Naive thymus-derived CD8-positive, alpha-beta T cell (primary cell): ENCODE measurements around the gene PRKCH. TPM values are rescaled to one million over a fixed set of nuclear protein-coding genes. Genes with fewer than 3 reads are reported as not detected.

Source experiments
- ATAC-seq, 2 donors: fragments of 150-1000 bp; cut with Tn5 transposase in 1 of 2; sonication (Bioruptor Pico), chemical (Tn5 transposase) in 1 of 2; 1 replicate in 1 of 2; 2 replicates in 1 of 2; pipeline ENCODE4 v1.10.0; 2021; ENCODE audit warnings: mild to moderate bottlenecking in 2 of 2, moderate library complexity in 2 of 2
- POLR2A ChIA-PET: fragments of 350-600 bp; sonication (Branson Sonifier 250); formaldehyde crosslinking; loops from one replicate; lab custom pipeline; 2021; ENCODE audit warnings: antibody characterized with exemption; lab: Charles Lee
- DNase-seq, 10 donors: peaks; one replicate each; pipeline versions ENCODE4 v3.0.0 to v3.0.0-alpha.2; 2020 to 2022
- H3K27ac Mint-ChIP-seq, 10 donors: one replicate each; pipeline ENCODE4 v1.8.0; 2020 to 2022; ENCODE audit warnings: mild to moderate bottlenecking in 10 of 10, mixed read lengths in 10 of 10, moderate library complexity in 4 of 10, inconsistent platforms in 1 of 10
- H3K27me3 Mint-ChIP-seq, 5 donors: one replicate each; pipeline ENCODE4 v1.8.0; 2021 to 2022; ENCODE audit warnings: mixed read lengths in 5 of 5
- H3K36me3 Mint-ChIP-seq, 3 donors: one replicate each; pipeline ENCODE4 v1.8.0; 2020 to 2022; ENCODE audit warnings: mixed read lengths in 3 of 3, mild to moderate bottlenecking in 2 of 3, inconsistent platforms in 1 of 3
- H3K4me1 Mint-ChIP-seq, 4 donors: one replicate each; pipeline ENCODE4 v1.8.0; 2021 to 2022; ENCODE audit warnings: mixed read lengths in 4 of 4
- H3K4me3 Mint-ChIP-seq, 10 donors: one replicate each; pipeline ENCODE4 v1.8.0; 2020 to 2022; ENCODE audit warnings: mild to moderate bottlenecking in 10 of 10, mixed read lengths in 10 of 10, moderate library complexity in 6 of 10, inconsistent platforms in 1 of 10
- H3K9me3 Mint-ChIP-seq, 9 donors: one replicate each; pipeline ENCODE4 v1.8.0; 2020 to 2022; ENCODE audit warnings: mixed read lengths in 9 of 9, mild to moderate bottlenecking in 3 of 9, inconsistent platforms in 1 of 9, moderate library complexity in 1 of 9
- polyA plus RNA-seq, 3 donors: library from polyadenylated mRNA; unstranded; fragments of 300-500 nt; fragmentation: Illumina TruSeq; gene quantifications; one replicate each; pipeline ENCODE4 v1.2.3, GENCODE V29; 2021
- total RNA-seq, 8 experiments: library from RNA in 2 of 8; stranded (reverse) in 2 of 8; gene quantifications; one replicate each; pipeline ENCODE4 v1.2.3 and lab custom pipeline; 2021 to 2026

Gene PRKCH
- total and polyA plus RNA-seq, 5 experiments from 2014 or later, result 184 to 306 (median 264) TPM

DNA sequence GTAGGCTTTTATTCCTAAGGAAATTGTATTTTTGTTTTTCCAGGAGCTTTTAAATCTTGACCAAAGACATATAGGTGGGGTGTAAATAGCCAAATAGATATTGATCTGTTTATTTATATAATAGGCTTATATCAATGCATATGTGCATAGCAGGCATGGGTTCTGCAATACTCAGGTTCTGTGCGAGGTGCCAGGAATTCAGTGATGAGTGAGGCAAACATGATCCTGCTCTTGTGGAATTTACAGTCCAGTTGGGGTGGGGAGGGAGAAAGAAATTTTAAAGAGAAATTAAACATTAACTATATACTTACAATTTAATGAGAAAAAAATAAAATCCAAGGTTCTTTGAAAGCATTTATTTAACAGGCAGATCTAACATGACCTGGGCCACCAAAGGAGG lies 213.7 kb downstream of the PRKCH start:
- POLR2A ChIA-PET, result interaction anchor here (0.9 kb wide), 1 partner anchor 31 kb away, joined by 3 read pairs; no protein-coding TSS in a partner anchor
- Mint-ChIP-seq H3K9me3 (no peaks in the 10 kb centered on the region), H3K27ac (peak overlapping the region in 9 of 10 donors; percentile 61 to 92 (median 80)), H3K4me1 (peaks cover 24 to 83% (median 56%) of the 10 kb centered on the region in 4 donors), H3K27me3 (no peaks in the 10 kb centered on the region), H3K36me3 (peaks cover 17 to 98% (median 38%) of the 10 kb centered on the region in 3 donors), H3K4me3 (no peak overlapping the region)
- DNase-seq (no peak), ATAC-seq (no peak)

DNA sequence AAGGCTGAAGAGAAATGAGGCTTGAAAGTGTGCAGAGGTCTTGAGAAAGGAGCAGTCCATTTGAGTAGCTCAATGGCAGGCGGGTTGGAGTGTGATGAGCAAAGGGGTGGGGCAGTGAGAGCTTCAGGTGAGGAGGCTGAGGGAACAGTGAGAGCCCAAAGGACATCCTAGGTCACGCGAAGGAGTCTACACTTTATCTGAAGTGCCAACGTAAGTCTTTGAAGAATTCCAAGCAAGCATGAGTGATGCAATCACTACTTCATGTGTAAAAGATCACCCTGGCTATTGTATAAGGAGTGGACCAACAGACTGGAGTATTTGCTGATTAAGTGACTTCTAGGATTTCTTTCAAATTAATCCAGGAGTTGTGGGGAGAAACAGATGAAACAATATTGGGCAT lies 214.1 kb downstream of the PRKCH start:
- ATAC-seq (no peak), DNase-seq (no peak)
- Mint-ChIP-seq H3K4me3 (no peak overlapping the region), H3K4me1 (peaks cover 22 to 78% (median 52%) of the 10 kb centered on the region in 4 donors), H3K9me3 (no peaks in the 10 kb centered on the region), H3K36me3 (peaks cover 18 to 98% (median 36%) of the 10 kb centered on the region in 3 donors), H3K27me3 (no peaks in the 10 kb centered on the region), H3K27ac (peak overlapping the region; percentile 68 to 92 (median 82))
- POLR2A ChIA-PET, result interaction anchor here (0.6 to 0.9 kb wide), 2 partner anchors 32 to 176 kb away, joined by 3 to 5 read pairs; no protein-coding TSS in a partner anchor

DNA sequence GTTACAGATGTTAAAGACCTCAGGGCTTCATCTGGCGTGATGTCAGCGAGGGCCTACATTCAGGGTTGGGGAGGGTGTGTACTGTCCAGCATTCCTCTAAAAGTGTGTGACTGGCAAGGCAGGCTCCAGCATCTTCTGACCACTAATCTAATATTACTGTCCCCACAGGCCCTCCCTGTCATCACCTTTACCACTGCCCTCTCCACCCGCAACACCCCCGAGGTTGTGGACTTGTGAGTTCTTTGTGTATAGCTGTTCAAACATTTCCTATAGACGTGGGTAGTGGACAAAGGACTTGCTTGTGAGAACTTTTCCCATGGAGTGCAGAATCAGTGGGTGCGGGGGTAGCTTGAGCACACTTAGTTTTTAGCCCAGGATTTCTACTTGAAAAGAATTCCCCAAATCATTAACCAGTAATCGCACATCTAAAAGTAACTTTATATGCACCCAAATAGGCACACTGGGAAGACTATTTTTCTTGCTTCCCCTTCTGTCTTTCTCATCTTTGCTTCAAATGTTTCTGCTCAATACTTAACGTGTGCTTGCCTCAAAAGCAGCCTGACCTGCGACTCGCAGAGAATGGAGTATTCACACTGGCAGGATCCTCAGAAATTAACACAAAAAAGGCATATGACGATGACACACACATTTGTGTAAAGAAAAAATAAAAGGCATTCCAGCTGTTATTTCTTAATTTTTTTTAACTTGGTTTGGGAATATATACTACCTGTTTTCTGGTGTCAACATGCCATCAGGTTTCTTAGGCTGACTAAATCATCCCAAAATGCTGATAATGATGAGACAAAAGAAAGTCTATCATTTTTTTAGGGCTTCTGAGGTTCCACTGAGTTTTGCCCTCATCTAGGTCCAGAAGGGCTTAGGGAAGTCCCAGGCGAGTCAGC lies 215.5 kb downstream of the PRKCH start:
- POLR2A ChIA-PET, result interaction anchor here (0.6 kb wide), 1 partner anchor 55 kb away, joined by 3 read pairs; no protein-coding TSS in a partner anchor
- Mint-ChIP-seq H3K4me1 (peaks cover 17 to 66% (median 46%) of the 10 kb centered on the region in 4 donors), H3K36me3 (peaks cover 18 to 98% (median 39%) of the 10 kb centered on the region in 3 donors), H3K27me3 (no peaks in the 10 kb centered on the region), H3K4me3 (no peak overlapping the region), H3K27ac (peak overlapping the region; percentile 43 to 92 (median 82)), H3K9me3 (no peaks in the 10 kb centered on the region)
- DNase-seq (no peak), ATAC-seq (no peak)

DNA sequence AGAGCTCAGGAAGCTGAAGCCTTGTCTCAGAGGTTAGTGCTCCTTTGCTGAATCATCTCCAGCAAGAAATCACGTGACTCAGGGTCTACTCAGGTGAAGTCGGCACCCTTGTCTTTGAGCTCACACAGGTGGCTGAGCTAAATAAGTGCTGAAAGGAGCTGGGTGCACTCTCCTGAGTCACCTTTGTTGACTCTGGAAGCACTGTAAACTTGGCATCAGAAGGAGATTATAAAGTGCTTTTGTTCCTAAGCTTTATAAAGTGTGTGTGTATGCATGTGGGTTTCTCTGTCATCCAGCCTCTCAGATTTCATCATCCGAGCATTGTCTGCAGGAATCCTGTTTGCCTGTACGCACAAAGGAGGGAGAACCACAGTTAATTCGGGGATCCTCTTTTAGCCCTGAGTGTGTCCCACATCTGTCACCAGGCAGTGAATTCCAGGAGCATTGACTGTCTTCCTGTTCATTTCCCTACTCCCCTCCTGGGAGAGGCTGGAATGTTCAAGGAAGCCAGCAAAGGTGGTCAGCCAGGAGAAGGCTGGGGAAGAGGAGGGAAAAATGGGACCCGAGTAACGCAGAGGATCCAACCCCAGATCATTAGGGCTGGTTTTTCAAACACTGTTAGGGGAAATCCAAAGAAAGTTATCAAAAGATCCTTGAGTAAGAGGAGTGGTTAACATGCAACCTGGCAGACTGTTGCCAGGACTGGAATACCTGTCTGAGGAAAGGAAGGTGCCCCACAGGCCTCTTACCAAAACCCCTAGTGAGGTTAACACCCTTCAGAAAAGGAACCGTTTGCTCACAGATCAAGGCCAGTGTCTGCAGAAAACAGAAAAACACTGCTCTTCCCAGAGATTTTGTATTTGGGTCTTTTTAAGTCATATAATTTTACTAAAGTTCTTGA lies 216.4 kb downstream of the PRKCH start:
- peak overlapping the region; percentile 48 to 86 (median 78) for H3K27ac Mint-ChIP-seq
- H3K4me3 Mint-ChIP-seq, result no peak overlapping the region
- peaks cover 18 to 97% (median 39%) of the 10 kb centered on the region in 3 donors for H3K36me3 Mint-ChIP-seq
- no peaks in the 10 kb centered on the region for H3K27me3 Mint-ChIP-seq
- DNase-seq (peak in 1 of 10 donors; percentile 7), ATAC-seq (no peak)
- POLR2A ChIA-PET, result no interaction called here
- H3K9me3 Mint-ChIP-seq, result no peaks in the 10 kb centered on the region
- H3K4me1 Mint-ChIP-seq, result peaks cover 15 to 58% (median 43%) of the 10 kb centered on the region in 4 donors

DNA sequence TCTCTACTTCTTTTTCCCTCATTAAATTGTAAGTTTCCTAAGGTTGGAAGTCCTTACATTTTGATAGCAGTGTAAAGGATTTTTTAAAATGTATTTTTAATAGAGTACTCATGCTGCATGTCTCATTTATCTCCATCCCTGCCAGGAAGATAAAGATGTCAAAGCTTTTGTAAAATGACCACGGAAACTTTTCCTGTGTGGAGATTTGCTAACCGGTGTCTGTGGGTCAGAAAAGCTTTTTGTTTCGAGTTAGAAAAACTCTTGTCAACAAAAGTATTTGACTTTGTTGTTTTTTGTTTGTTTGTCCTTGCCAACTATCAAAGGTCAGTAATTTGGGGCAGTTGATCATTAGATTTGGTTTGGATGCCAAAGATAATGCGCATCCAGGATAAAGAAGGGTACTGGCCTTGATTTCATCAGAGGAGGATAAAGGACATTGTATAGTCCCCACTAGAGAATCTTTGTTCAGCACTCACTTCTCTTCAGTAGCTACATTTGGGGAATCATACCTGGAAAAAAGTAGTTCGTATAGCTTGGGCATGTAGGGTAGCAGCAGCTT lies 217.2 kb downstream of the PRKCH start:
- no peak overlapping the region for H3K4me3 Mint-ChIP-seq
- peaks cover 13 to 51% (median 36%) of the 10 kb centered on the region in 4 donors for H3K4me1 Mint-ChIP-seq
- H3K27ac Mint-ChIP-seq, result peak overlapping the region; percentile 48 to 86 (median 78)
- DNase-seq (no peak), ATAC-seq (no peak)
- POLR2A ChIA-PET, result no interaction called here
- no peaks in the 10 kb centered on the region for H3K9me3 Mint-ChIP-seq
- peaks cover 18 to 96% (median 39%) of the 10 kb centered on the region in 3 donors for H3K36me3 Mint-ChIP-seq
- H3K27me3 Mint-ChIP-seq, result no peaks in the 10 kb centered on the region

DNA sequence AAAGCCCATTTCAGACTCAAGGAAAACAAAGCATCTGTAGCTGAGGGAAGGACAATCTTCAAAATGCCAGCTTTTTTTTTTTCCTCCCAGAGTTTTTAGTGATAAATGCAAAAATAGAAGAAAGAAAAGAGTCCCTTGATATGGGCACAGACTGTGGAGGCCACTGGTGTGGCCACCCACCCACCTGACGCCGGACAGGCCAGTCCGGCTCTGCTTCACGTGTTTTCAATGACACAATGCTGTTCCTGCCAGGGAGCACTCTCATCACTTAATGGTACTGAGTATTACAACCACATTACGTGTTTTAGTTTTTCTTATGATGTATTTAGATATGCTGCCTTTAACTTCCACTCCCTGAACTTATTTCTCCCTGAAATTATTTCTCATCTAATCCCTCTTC lies 218.3 kb downstream of the PRKCH start:
- peak overlapping the region in 9 of 10 donors; percentile 3 to 86 (median 48) for H3K27ac Mint-ChIP-seq
- H3K27me3 Mint-ChIP-seq, result no peaks in the 10 kb centered on the region
- peaks cover 8 to 96% (median 33%) of the 10 kb centered on the region in 3 donors for H3K36me3 Mint-ChIP-seq
- peak overlapping the region in 1 of 10 donors; percentile 39 for H3K4me3 Mint-ChIP-seq
- no peak for ATAC-seq
- no peak for DNase-seq
- H3K9me3 Mint-ChIP-seq, result no peaks in the 10 kb centered on the region
- POLR2A ChIA-PET, result interaction anchor here (1.3 kb wide), 1 partner anchor 141 kb away, joined by 3 read pairs; no protein-coding TSS in a partner anchor
- H3K4me1 Mint-ChIP-seq, result peaks cover 13 to 40% (median 31%) of the 10 kb centered on the region in 4 donors

DNA sequence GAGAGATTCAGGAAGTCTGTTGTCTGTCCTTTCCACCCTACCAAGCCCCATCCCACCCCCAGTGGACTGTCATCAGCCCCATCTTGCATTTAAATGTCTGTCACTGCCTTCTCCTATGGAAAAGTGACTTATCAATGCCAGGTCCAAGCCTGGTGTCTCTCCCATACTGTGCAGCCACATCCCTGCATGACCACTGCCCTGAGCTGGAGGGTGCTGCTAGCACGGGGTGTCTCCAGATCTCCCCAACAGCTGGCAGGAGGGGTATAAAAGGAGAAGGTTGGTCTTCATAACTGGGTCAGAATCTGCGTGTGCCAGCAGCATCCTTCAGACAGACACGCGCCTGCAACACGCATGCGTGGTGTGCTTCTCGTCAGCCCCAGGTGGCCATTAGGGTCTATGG lies 219.6 kb downstream of the PRKCH start:
- Mint-ChIP-seq H3K27me3 (no peaks in the 10 kb centered on the region), H3K4me3 (peak overlapping the region in 3 of 10 donors; percentile 7 to 8 (median 7)), H3K27ac (peak overlapping the region; percentile 28 to 82 (median 73)), H3K9me3 (no peaks in the 10 kb centered on the region), H3K36me3 (peaks cover 11 to 96% (median 32%) of the 10 kb centered on the region in 3 donors), H3K4me1 (peaks cover 17 to 39% (median 28%) of the 10 kb centered on the region in 4 donors)
- ATAC-seq (no peak), DNase-seq (no peak)
- POLR2A ChIA-PET, result interaction anchor here (1.2 to 1.3 kb wide), 2 partner anchors 37 to 139 kb away, joined by 3 read pairs; no protein-coding TSS in a partner anchor

DNA sequence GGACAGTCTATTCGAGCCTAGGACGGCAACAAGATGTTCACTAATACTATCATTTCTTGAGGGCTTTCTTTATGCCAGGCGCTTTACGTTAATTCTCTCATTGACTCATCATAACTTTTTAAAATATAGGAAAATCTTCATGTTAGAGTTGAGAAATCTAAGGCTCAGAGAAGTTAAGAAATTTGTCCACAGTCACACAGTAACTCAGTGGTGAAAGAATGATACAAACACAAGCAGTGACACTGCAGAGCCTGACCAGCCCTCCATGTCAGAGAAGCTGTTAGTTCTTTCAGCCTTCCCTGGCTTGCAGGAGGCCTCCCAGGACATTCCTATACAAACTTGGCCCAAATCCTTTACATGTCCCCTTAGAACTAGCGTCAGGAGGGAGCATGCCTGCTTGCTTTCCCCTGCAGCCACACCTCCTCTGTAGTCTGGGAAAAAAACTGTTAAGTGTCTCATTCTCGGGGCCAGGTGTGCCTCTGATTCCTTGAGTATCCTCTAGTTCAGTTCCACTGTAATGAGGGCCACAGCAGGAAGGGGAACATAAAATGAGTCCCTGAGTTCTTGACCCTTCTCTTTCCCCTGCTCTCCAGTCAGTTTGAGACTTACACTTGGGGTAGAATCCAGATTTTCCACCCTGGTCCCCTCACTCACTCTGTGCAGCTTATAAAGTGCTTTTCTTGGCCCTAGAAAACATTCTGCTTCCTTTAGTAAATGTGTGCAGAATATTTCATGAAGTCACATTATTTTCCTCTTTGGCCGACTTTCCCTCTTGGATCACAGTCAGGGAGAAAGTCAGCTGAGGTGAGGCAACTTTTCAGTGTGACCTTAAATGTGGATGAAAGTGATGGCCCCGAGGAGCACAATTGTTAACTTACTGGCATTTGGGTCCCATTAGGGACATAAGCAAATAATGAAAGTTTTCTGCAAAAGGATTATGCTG lies 221.7 kb downstream of the PRKCH start:
- peak overlapping the region in 1 of 10 donors; percentile 32 for H3K4me3 Mint-ChIP-seq
- POLR2A ChIA-PET, result no interaction called here
- DNase-seq, result no peak

DNA sequence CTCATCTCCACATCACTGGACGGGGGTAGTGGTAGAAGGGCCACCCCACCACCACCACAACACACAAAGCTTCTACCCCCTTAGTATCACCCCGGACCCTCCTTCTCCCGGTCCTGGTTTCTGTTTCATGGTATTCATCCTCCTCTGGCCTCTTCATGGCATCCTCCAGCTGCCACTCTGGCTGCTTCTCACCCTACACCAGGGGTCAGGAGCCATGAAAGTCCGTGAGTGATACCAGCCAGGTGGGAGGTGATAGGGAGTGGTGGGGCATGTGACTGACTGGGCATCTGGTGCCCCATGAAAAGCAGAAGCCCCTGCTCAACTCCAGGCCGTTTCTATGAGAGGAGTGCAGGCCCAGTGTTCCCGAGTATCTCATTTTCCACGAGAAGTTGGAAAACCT lies 222.6 kb downstream of the PRKCH start:
- ATAC-seq, result no peak
- H3K9me3 Mint-ChIP-seq, result no peaks in the 10 kb centered on the region
- peak overlapping the region; percentile 66 to 88 (median 74) for H3K27ac Mint-ChIP-seq
- H3K4me1 Mint-ChIP-seq, result peaks cover 4 to 31% (median 16%) of the 10 kb centered on the region in 4 donors
- H3K4me3 Mint-ChIP-seq, result peak overlapping the region in 1 of 10 donors; percentile 32
- no peak for DNase-seq
- peaks cover 11 to 97% (median 40%) of the 10 kb centered on the region in 3 donors for H3K36me3 Mint-ChIP-seq
- POLR2A ChIA-PET, result no interaction called here
- no peaks in the 10 kb centered on the region for H3K27me3 Mint-ChIP-seq

More for the DNA sequence above, 221.7 kb downstream of the PRKCH start:
- H3K27ac Mint-ChIP-seq, result peak overlapping the region; percentile 56 to 88 (median 73)
- ATAC-seq, result no peak
- H3K9me3 Mint-ChIP-seq, result no peaks in the 10 kb centered on the region
- no peaks in the 10 kb centered on the region for H3K27me3 Mint-ChIP-seq
- H3K4me1 Mint-ChIP-seq, result peaks cover 12 to 31% (median 19%) of the 10 kb centered on the region in 4 donors
- H3K36me3 Mint-ChIP-seq, result peaks cover 11 to 97% (median 36%) of the 10 kb centered on the region in 3 donors

DNA sequence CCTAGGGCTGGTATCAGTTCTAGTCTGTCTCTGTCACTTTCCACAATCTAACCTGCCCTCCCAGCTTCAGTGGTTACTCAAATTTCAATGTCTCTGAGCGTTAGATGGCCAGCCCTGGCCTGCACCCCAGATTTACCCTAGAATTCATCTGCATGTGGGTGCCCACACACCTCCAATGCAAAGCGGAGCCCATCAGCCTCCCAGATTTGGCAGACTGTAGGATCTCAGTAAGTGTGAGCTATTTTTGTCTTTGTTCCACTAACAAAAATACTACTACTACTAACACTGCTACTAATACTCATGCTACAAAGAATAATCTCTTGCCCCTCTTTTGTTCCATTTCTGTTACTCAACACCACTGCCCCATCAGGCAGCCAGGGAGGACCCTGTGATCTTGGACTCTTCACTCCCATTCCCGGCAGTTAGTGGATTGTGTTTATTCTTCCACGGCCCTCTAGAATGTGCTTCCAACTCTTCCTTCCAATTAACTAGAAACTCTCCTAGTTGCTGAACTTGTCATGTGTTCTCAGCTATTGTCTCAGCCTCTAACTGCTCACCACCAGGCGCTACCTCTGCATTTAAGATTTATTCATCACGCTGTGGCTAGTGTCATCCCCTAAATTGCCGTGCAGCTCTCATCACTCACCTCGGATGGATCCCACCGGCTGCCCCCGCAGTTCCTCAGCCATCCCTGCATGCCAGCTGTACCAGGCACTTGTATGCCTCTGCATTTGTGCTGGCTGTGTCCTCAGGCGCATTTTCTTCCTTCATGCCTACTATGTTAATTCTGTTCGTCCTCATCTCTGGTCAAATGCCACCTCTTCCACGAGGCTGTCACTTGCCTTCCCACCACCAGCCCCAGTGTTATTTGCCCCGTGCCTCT lies 223.3 kb downstream of the PRKCH start:
- H3K36me3 Mint-ChIP-seq, result peaks cover 12 to 97% (median 44%) of the 10 kb centered on the region in 3 donors
- no peaks in the 10 kb centered on the region for H3K9me3 Mint-ChIP-seq
- peak overlapping the region; percentile 69 to 93 (median 84) for H3K27ac Mint-ChIP-seq
- H3K27me3 Mint-ChIP-seq, result no peaks in the 10 kb centered on the region
- H3K4me1 Mint-ChIP-seq, result peaks cover 7 to 31% (median 18%) of the 10 kb centered on the region in 4 donors
- ATAC-seq (no peak), DNase-seq (no peak)
- H3K4me3 Mint-ChIP-seq, result peak overlapping the region in 1 of 10 donors; percentile 40
- POLR2A ChIA-PET, result interaction anchor here (1.5 kb wide), 1 partner anchor 26 kb away, joined by 4 read pairs; no protein-coding TSS in a partner anchor
